Measurements from ENCODE around the gene DHCR24.

Gene DHCR24

DNA sequence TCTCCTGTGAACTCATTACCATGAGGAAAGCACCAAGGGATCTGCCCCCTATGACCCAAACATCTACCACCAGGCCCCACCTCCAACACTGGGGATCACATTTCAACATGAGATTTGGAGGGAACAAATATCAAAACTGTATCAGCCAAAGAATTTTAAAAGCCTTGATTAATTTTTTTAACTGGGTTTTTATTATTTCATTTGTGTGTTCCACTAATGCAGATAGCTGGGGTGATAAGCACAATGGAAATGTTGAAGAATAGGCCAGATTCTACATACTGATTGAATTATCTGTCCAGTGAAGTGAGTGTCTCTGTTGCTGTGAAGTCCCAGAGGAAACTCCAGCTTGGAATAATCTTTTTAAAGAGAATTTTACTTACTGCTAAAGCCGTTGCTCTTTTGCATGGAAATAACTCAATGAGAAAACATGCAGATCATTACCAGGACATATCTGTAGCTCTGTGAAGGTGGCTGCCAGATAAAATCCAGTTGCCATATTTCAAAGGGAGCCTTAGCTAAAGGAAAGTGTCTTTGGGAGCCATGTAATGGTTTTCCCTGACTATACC, 44.4 kb upstream of the DHCR24 start:
- Histone ChIP-seq H3K27me3 (ENCODE audit: control insufficient read depth in 3 of 3, insufficient read depth in 3 of 3, low read depth in 1 of 3, low read length in 3 of 3) (peaks cover 0 to 19% (median 0%) of the 10 kb centered on the region in 3 experiments), H3K9me3 (replicated peaks in 1 of 2; ENCODE audit: control insufficient read depth in 2 of 2, insufficient read depth in 1 of 2, low read depth in 1 of 2, low read length in 2 of 2) (no peaks in the 10 kb centered on the region), H3K14ac (ENCODE audit: low read length) (no peak overlapping the region), H3K79me1 (ENCODE audit: low read depth, low read length) (no peaks in the 10 kb centered on the region), H2BK12ac (ENCODE audit: low read length) (no peak overlapping the region), H2AFZ (ENCODE audit: low read length) (no peak overlapping the region), H2BK5ac (ENCODE audit: low read length) (no peak overlapping the region), H3K23ac (ENCODE audit: low read depth, low read length, poor library complexity) (no peak overlapping the region), H3K18ac (ENCODE audit: low read length) (no peak overlapping the region), H3K27ac (replicated peaks; ENCODE audit: low read length) (no peak overlapping the region), H3K9ac (ENCODE audit: low read depth, low read length, poor library complexity) (no peak overlapping the region), H3K4me2 (ENCODE audit: insufficient read depth, low read length, poor library complexity, severe bottlenecking) (no peak overlapping the region), H3K4me1 (ENCODE audit: control insufficient read depth in 2 of 2, insufficient read depth in 1 of 2, low read depth in 1 of 2, low read length in 2 of 2) (peaks cover 0 to 2% of the 10 kb centered on the region in 2 donors), H3K36me3 (replicated peaks in 1 of 2; ENCODE audit: control insufficient read depth in 2 of 2, insufficient read depth in 2 of 2, low read length in 2 of 2) (no peaks in the 10 kb centered on the region), H2AK5ac (ENCODE audit: low read depth, low read length) (no peak overlapping the region), H3K4me3 (ENCODE audit: low read length in 2 of 2) (no peak overlapping the region), H3K4ac (ENCODE audit: low read length) (no peak overlapping the region), H4K91ac (ENCODE audit: low read depth, low read length, poor library complexity) (no peak overlapping the region), H4K8ac (ENCODE audit: low read depth, low read length) (no peak overlapping the region), H2BK120ac (ENCODE audit: low read depth, low read length) (no peak overlapping the region), H2BK15ac (ENCODE audit: low read length) (no peak overlapping the region)
- no CpG with 5 or more reads among the region's 1 CpG for WGBS, 2 donors (ENCODE audit: extremely low coverage in 2 of 2, insufficient read length in 2 of 2, insufficient replicate concordance in 1 of 2)
- DNase-seq (ENCODE audit: low spot score), result no peak

DNA sequence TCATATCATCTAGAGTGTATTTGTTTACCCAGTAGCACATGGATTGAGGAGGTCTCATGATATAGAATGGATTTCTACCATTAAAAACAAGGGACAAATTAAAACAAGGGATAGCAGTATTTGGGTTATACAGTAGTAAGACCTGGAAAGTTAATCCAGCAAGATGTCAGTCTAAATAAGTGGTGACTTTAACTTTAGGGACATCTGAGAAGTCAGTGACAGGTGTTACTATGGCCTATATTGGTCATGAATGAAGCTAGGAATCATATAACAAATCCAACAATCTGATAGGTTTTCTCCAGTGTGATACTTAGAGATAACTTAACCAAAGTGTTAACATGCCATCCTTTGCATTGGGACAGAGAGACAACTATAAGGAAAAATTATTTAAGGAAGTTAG, 42.7 kb upstream of the DHCR24 start:
- no peak overlapping the region for H4K8ac ChIP-seq (ENCODE audit: low read depth, low read length)
- no peak overlapping the region for H3K18ac ChIP-seq (ENCODE audit: low read length)
- no peak overlapping the region for H3K4ac ChIP-seq (ENCODE audit: low read length)
- H2BK12ac ChIP-seq (ENCODE audit: low read length), result no peak overlapping the region
- H3K27ac ChIP-seq (replicated peaks; ENCODE audit: low read length), result no peak overlapping the region
- H2BK120ac ChIP-seq (ENCODE audit: low read depth, low read length), result no peak overlapping the region
- no peaks in the 10 kb centered on the region for H3K79me1 ChIP-seq (ENCODE audit: low read depth, low read length)
- no peak overlapping the region for H3K14ac ChIP-seq (ENCODE audit: low read length)
- no peak overlapping the region for H3K4me2 ChIP-seq (ENCODE audit: insufficient read depth, low read length, poor library complexity, severe bottlenecking)
- H2AFZ ChIP-seq (ENCODE audit: low read length), result no peak overlapping the region
- H2AK5ac ChIP-seq (ENCODE audit: low read depth, low read length), result no peak overlapping the region
- no peaks in the 10 kb centered on the region for H3K36me3 ChIP-seq (replicated peaks in 1 of 2; ENCODE audit: control insufficient read depth in 2 of 2, insufficient read depth in 2 of 2, low read length in 2 of 2)
- no peak overlapping the region for H2BK5ac ChIP-seq (ENCODE audit: low read length)
- H4K91ac ChIP-seq (ENCODE audit: low read depth, low read length, poor library complexity), result no peak overlapping the region
- no peak overlapping the region for H3K23ac ChIP-seq (ENCODE audit: low read depth, low read length, poor library complexity)
- H3K27me3 ChIP-seq (ENCODE audit: control insufficient read depth in 3 of 3, insufficient read depth in 3 of 3, low read depth in 1 of 3, low read length in 3 of 3), result peaks cover 0 to 33% (median 0%) of the 10 kb centered on the region in 3 experiments
- H3K4me1 ChIP-seq (ENCODE audit: control insufficient read depth in 2 of 2, insufficient read depth in 1 of 2, low read depth in 1 of 2, low read length in 2 of 2), result peaks cover 0 to 2% of the 10 kb centered on the region in 2 donors
- no peak overlapping the region for H3K4me3 ChIP-seq (ENCODE audit: low read length in 2 of 2)
- H3K9me3 ChIP-seq (replicated peaks in 1 of 2; ENCODE audit: control insufficient read depth in 2 of 2, insufficient read depth in 1 of 2, low read depth in 1 of 2, low read length in 2 of 2), result no peaks in the 10 kb centered on the region
- DNase-seq (ENCODE audit: low spot score), result no peak
- no peak overlapping the region for H2BK15ac ChIP-seq (ENCODE audit: low read length)
- H3K9ac ChIP-seq (ENCODE audit: low read depth, low read length, poor library complexity), result no peak overlapping the region

DNA sequence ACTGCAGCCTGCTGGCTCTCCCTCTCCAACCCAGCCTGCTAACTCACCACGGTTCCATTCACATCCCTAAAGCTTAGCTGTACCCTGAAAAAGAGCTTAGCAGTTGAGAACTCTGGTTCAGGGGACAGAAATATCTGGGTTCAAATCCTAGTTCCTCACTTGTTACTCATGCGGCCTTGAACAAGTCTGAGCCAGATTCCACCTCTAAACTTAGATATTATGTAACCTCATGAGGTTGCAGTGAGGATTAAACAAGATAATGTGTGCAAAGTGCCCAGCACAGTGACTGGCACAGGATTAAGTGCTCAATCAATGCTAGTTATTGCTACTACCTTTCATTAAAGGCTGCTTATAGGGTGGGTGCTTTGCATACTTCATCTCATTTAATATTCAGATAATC, 41.3 kb upstream of the DHCR24 start:
- H3K4ac ChIP-seq (ENCODE audit: low read length), result no peak overlapping the region
- no CpG with 5 or more reads among the region's 2 CpGs for WGBS, 2 donors (ENCODE audit: extremely low coverage in 2 of 2, insufficient read length in 2 of 2, insufficient replicate concordance in 1 of 2)
- peaks cover 0 to 38% (median 0%) of the 10 kb centered on the region in 3 experiments for H3K27me3 ChIP-seq (ENCODE audit: control insufficient read depth in 3 of 3, insufficient read depth in 3 of 3, low read depth in 1 of 3, low read length in 3 of 3)

GRCh38 chr1:54927472-54928240, 40.7 kb upstream of the DHCR24 start:
- Histone ChIP-seq H3K36me3 (replicated peaks in 1 of 2; ENCODE audit: control insufficient read depth in 2 of 2, insufficient read depth in 2 of 2, low read length in 2 of 2) (no peaks in the 10 kb centered on the region), H3K4me1 (ENCODE audit: control insufficient read depth in 2 of 2, insufficient read depth in 1 of 2, low read depth in 1 of 2, low read length in 2 of 2) (peaks cover 0 to 2% of the 10 kb centered on the region in 2 donors), H2BK5ac (ENCODE audit: low read length) (no peak overlapping the region), H3K23ac (ENCODE audit: low read depth, low read length, poor library complexity) (no peak overlapping the region), H3K9me3 (replicated peaks in 1 of 2; ENCODE audit: control insufficient read depth in 2 of 2, insufficient read depth in 1 of 2, low read depth in 1 of 2, low read length in 2 of 2) (no peaks in the 10 kb centered on the region), H4K91ac (ENCODE audit: low read depth, low read length, poor library complexity) (no peak overlapping the region), H3K27ac (replicated peaks; ENCODE audit: low read length) (no peak overlapping the region), H3K14ac (ENCODE audit: low read length) (no peak overlapping the region), H2BK120ac (ENCODE audit: low read depth, low read length) (no peak overlapping the region), H2BK15ac (ENCODE audit: low read length) (no peak overlapping the region), H3K27me3 (ENCODE audit: control insufficient read depth in 3 of 3, insufficient read depth in 3 of 3, low read depth in 1 of 3, low read length in 3 of 3) (peaks cover 0 to 45% (median 0%) of the 10 kb centered on the region in 3 experiments), H3K9ac (ENCODE audit: low read depth, low read length, poor library complexity) (no peak overlapping the region), H2AFZ (ENCODE audit: low read length) (no peak overlapping the region), H2AK5ac (ENCODE audit: low read depth, low read length) (no peak overlapping the region), H3K79me1 (ENCODE audit: low read depth, low read length) (no peaks in the 10 kb centered on the region), H3K18ac (ENCODE audit: low read length) (no peak overlapping the region), H3K4ac (ENCODE audit: low read length) (no peak overlapping the region), H3K4me3 (ENCODE audit: low read length in 2 of 2) (no peak overlapping the region), H3K4me2 (ENCODE audit: insufficient read depth, low read length, poor library complexity, severe bottlenecking) (no peak overlapping the region), H4K8ac (ENCODE audit: low read depth, low read length) (no peak overlapping the region), H2BK12ac (ENCODE audit: low read length) (no peak overlapping the region)
- WGBS, 2 donors (ENCODE audit: extremely low coverage in 2 of 2, insufficient read length in 2 of 2, insufficient replicate concordance in 1 of 2), result no CpG with 5 or more reads among the region's 8 CpGs
- no peak for DNase-seq (ENCODE audit: low spot score)

More for the DNA sequence above, 41.3 kb upstream of the DHCR24 start:
- Histone ChIP-seq H2BK12ac (ENCODE audit: low read length) (no peak overlapping the region), H3K9me3 (replicated peaks in 1 of 2; ENCODE audit: control insufficient read depth in 2 of 2, insufficient read depth in 1 of 2, low read depth in 1 of 2, low read length in 2 of 2) (no peaks in the 10 kb centered on the region), H3K4me1 (ENCODE audit: control insufficient read depth in 2 of 2, insufficient read depth in 1 of 2, low read depth in 1 of 2, low read length in 2 of 2) (peaks cover 0 to 2% of the 10 kb centered on the region in 2 donors), H3K23ac (ENCODE audit: low read depth, low read length, poor library complexity) (no peak overlapping the region), H2BK15ac (ENCODE audit: low read length) (no peak overlapping the region), H3K14ac (ENCODE audit: low read length) (no peak overlapping the region), H4K91ac (ENCODE audit: low read depth, low read length, poor library complexity) (no peak overlapping the region), H3K4me2 (ENCODE audit: insufficient read depth, low read length, poor library complexity, severe bottlenecking) (no peak overlapping the region), H2AFZ (ENCODE audit: low read length) (no peak overlapping the region), H3K18ac (ENCODE audit: low read length) (peak overlapping the region; percentile 38), H3K79me1 (ENCODE audit: low read depth, low read length) (no peaks in the 10 kb centered on the region), H2BK5ac (ENCODE audit: low read length) (no peak overlapping the region), H2AK5ac (ENCODE audit: low read depth, low read length) (no peak overlapping the region), H3K27ac (replicated peaks; ENCODE audit: low read length) (no peak overlapping the region), H3K4me3 (ENCODE audit: low read length in 2 of 2) (no peak overlapping the region), H4K8ac (ENCODE audit: low read depth, low read length) (no peak overlapping the region), H2BK120ac (ENCODE audit: low read depth, low read length) (no peak overlapping the region), H3K9ac (ENCODE audit: low read depth, low read length, poor library complexity) (no peak overlapping the region), H3K36me3 (replicated peaks in 1 of 2; ENCODE audit: control insufficient read depth in 2 of 2, insufficient read depth in 2 of 2, low read length in 2 of 2) (no peaks in the 10 kb centered on the region)
- DNase-seq (ENCODE audit: low spot score), result no peak

Data from neuronal stem cell (in vitro differentiated cells).